GM21825 (cell line): ENCODE data around the gene JAZF1.

Experiments
- ATAC-seq: cut with Tn5 transposase; IDR thresholded peaks from one replicate; pipeline ENCODE4 v1.9.1; 2021; ENCODE audit warnings: mild to moderate bottlenecking, moderate library complexity; ENCODE audit not compliant: unreplicated experiment

The JAZF1 gene

GRCh38 chr7:28180364-28181147 lies at the start of gene JAZF1:
Gene JAZF1 (minus strand): TSS chr7:28180795.
- no peak for ATAC-seq

GRCh38 chr7:28230261-28230660 lies 49.7 kb upstream of the JAZF1 start:
- ATAC-seq = no peak

- no peak for ATAC-seq
Measured at GRCh38 chr7:28228396-28228795, 47.8 kb upstream of the JAZF1 start.

- ATAC-seq = no peak
Measured at GRCh38 chr7:28226003-28226402, 45.4 kb upstream of the JAZF1 start.

GRCh38 chr7:28225576-28225975 lies 45.0 kb upstream of the JAZF1 start:
- no peak for ATAC-seq

- ATAC-seq = no peak
Measured at GRCh38 chr7:28224675-28225074, 44.1 kb upstream of the JAZF1 start.

- no peak for ATAC-seq
Measured at GRCh38 chr7:28224172-28224571, 43.6 kb upstream of the JAZF1 start.

GRCh38 chr7:28222636-28223035 lies 42.0 kb upstream of the JAZF1 start:
- no peak for ATAC-seq

GRCh38 chr7:28219793-28220192 lies 39.2 kb upstream of the JAZF1 start:
- ATAC-seq = no peak

GRCh38 chr7:28217143-28217542 lies 36.5 kb upstream of the JAZF1 start:
- ATAC-seq = no peak

GRCh38 chr7:28211006-28211405 lies 30.4 kb upstream of the JAZF1 start:
- ATAC-seq = no peak

GRCh38 chr7:28208506-28208905 lies 27.9 kb upstream of the JAZF1 start:
- ATAC-seq = no peak

GRCh38 chr7:28207486-28208158 lies 27.0 kb upstream of the JAZF1 start:
- ATAC-seq = no peak

- no peak for ATAC-seq
Measured at GRCh38 chr7:28205506-28205905, 24.9 kb upstream of the JAZF1 start.

- ATAC-seq = no peak
Measured at GRCh38 chr7:28203508-28204240, 23.1 kb upstream of the JAZF1 start.

- no peak for ATAC-seq
Measured at GRCh38 chr7:28202222-28202621, 21.6 kb upstream of the JAZF1 start.

GRCh38 chr7:28201131-28201530 lies 20.5 kb upstream of the JAZF1 start:
- ATAC-seq = no peak

- no peak for ATAC-seq
Measured at GRCh38 chr7:28200598-28200997, 20.0 kb upstream of the JAZF1 start.

GRCh38 chr7:28199021-28199510 lies 18.5 kb upstream of the JAZF1 start:
- ATAC-seq = no peak

GRCh38 chr7:28195910-28196620 lies 15.5 kb upstream of the JAZF1 start:
- no peak for ATAC-seq
